Fibroblast of lung (primary cell): ENCODE data around the gene CIPC. TPM values are rescaled to one million over a fixed set of nuclear protein-coding genes. Genes with fewer than 3 reads are reported as not detected.
A peak's percentile ranks its signal among the peaks of the same experiment; 100 is the strongest.

Source experiments
- DNase-seq, 2 donors: peaks; one replicate each; pipeline versions ENCODE4 v3.0.0 to v3.0.0-alpha.2; 2010; ENCODE audit warnings: low read depth in 2 of 2
- H2AFZ ChIP-seq: 2 replicates; pipeline ENCODE4 v1.5.1; 2012; ENCODE audit warnings: low read length, control low read depth, inconsistent platforms
- H3K27ac ChIP-seq: 2 replicates; pipeline ENCODE4 v1.5.1; 2011; ENCODE audit warnings: low read length, control low read depth; ENCODE audit not compliant: insufficient read depth
- H3K27me3 ChIP-seq: 2 replicates; pipeline ENCODE4 v1.5.1; 2011; ENCODE audit warnings: mild to moderate bottlenecking, low read length; ENCODE audit not compliant: control insufficient read depth, insufficient read depth
- H3K36me3 ChIP-seq: 2 replicates; pipeline ENCODE4 v1.5.1; 2011; ENCODE audit warnings: low read length; ENCODE audit not compliant: control insufficient read depth, insufficient read depth
- H3K4me1 ChIP-seq: 2 replicates; pipeline ENCODE4 v1.5.1; 2011; ENCODE audit warnings: low read length; ENCODE audit not compliant: control insufficient read depth, insufficient read depth; ENCODE audit errors: extremely low read depth
- H3K4me2 ChIP-seq: 2 replicates; pipeline ENCODE4 v1.5.1; 2011; ENCODE audit warnings: low read length, control low read depth; ENCODE audit not compliant: insufficient read depth; ENCODE audit errors: extremely low read depth
- H3K4me3 ChIP-seq, 4 experiments: fragments of 200-600 bp in 1 of 4; sonication (generic) in 1 of 4; replicated peaks in 1 of 4; 2 replicates each; pipeline ENCODE4 v1.5.1; 2011 to 2016; ENCODE audit warnings: low read length in 4 of 4, low read depth in 3 of 4, mild to moderate bottlenecking in 3 of 4, control low read depth in 2 of 4, inconsistent platforms in 1 of 4, mixed read lengths in 1 of 4; ENCODE audit not compliant: insufficient read depth in 1 of 4; ENCODE audit errors: control extremely low read depth in 1 of 4
- H3K79me2 ChIP-seq: 2 replicates; pipeline ENCODE4 v1.5.1; 2012; ENCODE audit warnings: mild to moderate bottlenecking, low read length, inconsistent platforms; ENCODE audit not compliant: control insufficient read depth, insufficient read depth
- H3K9ac ChIP-seq: 2 replicates; pipeline ENCODE4 v1.5.1; 2011; ENCODE audit warnings: mild to moderate bottlenecking, low read length, control low read depth; ENCODE audit not compliant: insufficient read depth
- H3K9me3 ChIP-seq: 2 replicates; pipeline ENCODE4 v1.5.1; 2012; ENCODE audit warnings: low read depth, low read length; ENCODE audit not compliant: control insufficient read depth, insufficient read depth
- H4K20me1 ChIP-seq: 2 replicates; pipeline ENCODE4 v1.5.1; 2011; ENCODE audit warnings: low read length; ENCODE audit not compliant: control insufficient read depth, insufficient read depth; ENCODE audit errors: extremely low read depth
- EZH2 ChIP-seq: IDR thresholded peaks from 2 replicates; pipeline ENCODE4 v1.5.1; 2012; ENCODE audit warnings: low read length, control low read depth, mild to moderate bottlenecking; ENCODE audit errors: missing control alignments
- polyA plus RNA-seq, 2 donors: library from polyadenylated mRNA; depleted of rRNA in 1 of 2; stranded (reverse) in 1 of 2; unstranded in 1 of 2; fragments of >200 nt; gene quantifications; 2 replicates each; pipeline ENCODE4 v1.2.1, GENCODE V29; 2011 to 2012; ENCODE audit warnings: missing spikeins in 1 of 2
- total RNA-seq: library from RNA; depleted of rRNA; stranded (reverse); fragments of >200 nt; gene quantifications from 2 replicates; pipeline ENCODE4 v1.2.1, GENCODE V29; 2014
- TF ChIP-seq, protein P1 (sequence below), 2 donors: IDR thresholded peaks in 1 of 2; conservative IDR thresholded peaks in 1 of 2; 1 replicate in 1 of 2; 2 replicates in 1 of 2; pipeline ENCODE4 v1.5.1; 2011 to 2012; ENCODE audit warnings: low read length in 2 of 2, control low read depth in 1 of 2, inconsistent platforms in 1 of 2, low read depth in 1 of 2, mild to moderate bottlenecking in 1 of 2

Gene CIPC
- total and polyA plus RNA-seq, 2 donors (not counting 1 experiment from before 2014, with no cell fraction given) = 12.1 to 12.8 TPM

GRCh38 chr14:77131871-77132486, 33.9 kb downstream of the CIPC start:
- H3K4me1 ChIP-seq = no peaks in the 10 kb centered on the region
- H3K79me2 ChIP-seq = no peaks in the 10 kb centered on the region
- no peak for TF ChIP-seq EZH2
- TF ChIP-seq, protein P1, sequence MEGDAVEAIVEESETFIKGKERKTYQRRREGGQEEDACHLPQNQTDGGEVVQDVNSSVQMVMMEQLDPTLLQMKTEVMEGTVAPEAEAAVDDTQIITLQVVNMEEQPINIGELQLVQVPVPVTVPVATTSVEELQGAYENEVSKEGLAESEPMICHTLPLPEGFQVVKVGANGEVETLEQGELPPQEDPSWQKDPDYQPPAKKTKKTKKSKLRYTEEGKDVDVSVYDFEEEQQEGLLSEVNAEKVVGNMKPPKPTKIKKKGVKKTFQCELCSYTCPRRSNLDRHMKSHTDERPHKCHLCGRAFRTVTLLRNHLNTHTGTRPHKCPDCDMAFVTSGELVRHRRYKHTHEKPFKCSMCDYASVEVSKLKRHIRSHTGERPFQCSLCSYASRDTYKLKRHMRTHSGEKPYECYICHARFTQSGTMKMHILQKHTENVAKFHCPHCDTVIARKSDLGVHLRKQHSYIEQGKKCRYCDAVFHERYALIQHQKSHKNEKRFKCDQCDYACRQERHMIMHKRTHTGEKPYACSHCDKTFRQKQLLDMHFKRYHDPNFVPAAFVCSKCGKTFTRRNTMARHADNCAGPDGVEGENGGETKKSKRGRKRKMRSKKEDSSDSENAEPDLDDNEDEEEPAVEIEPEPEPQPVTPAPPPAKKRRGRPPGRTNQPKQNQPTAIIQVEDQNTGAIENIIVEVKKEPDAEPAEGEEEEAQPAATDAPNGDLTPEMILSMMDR (conservative IDR thresholded peaks at IDR 0.05 in 1 of 2, IDR thresholded peaks at IDR 0.05 in 1 of 2; ENCODE audit: low read depth in 1 of 2, low read length in 2 of 2) = no peak
- H3K9ac ChIP-seq = no peak overlapping the region
- no peak overlapping the region for H3K4me2 ChIP-seq
- peaks cover 15% of the 10 kb centered on the region for H3K27me3 ChIP-seq
- no peak overlapping the region for H3K27ac ChIP-seq
- H4K20me1 ChIP-seq = no peaks in the 10 kb centered on the region
- no peak overlapping the region for H2AFZ ChIP-seq
- no peak for DNase-seq
- H3K4me3 ChIP-seq = no peak overlapping the region
- H3K9me3 ChIP-seq = no peaks in the 10 kb centered on the region
- no peaks in the 10 kb centered on the region for H3K36me3 ChIP-seq

DNA sequence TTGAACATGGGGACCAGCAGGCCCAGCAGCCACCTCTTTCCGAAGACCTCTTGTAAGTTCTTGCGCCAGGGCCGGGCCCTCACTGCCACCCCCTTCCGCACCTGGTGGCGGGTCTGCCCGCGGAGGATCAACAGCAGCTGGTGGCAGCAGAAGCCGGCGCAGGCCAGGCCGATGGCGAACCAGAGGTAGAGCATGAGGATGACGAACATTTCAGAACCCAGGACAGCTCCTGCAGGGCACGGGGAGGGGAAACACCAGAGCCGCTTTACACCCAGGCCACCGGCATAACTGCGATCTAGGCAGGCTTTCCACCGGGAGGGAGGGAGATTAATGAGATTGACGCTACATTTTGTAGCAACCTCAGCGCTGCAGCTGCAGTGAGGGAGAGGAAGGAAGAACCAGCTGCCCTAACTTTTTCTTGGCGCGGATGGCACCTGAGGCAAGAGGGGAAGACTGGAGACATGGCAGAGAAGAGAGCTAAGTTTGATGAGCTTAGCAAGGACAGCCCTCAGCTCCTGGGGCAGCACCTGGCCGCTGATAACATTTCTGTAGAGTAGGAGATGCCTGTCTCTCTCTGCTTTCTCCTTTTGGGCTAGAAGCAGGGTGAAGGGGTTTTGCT, 35.8 kb downstream of the CIPC start:
- Histone ChIP-seq H3K9me3 (no peaks in the 10 kb centered on the region), H3K4me1 (no peaks in the 10 kb centered on the region), H4K20me1 (no peaks in the 10 kb centered on the region), H3K9ac (no peak overlapping the region), H3K79me2 (no peaks in the 10 kb centered on the region), H3K27ac (no peak overlapping the region), H3K27me3 (peaks cover 21% of the 10 kb centered on the region), H3K36me3 (no peaks in the 10 kb centered on the region), H3K4me2 (no peak overlapping the region), H3K4me3 (no peak overlapping the region), H2AFZ (no peak overlapping the region)
- peak; percentile 2 for TF ChIP-seq EZH2
- TF ChIP-seq, protein P1 (conservative IDR thresholded peaks at IDR 0.05 in 1 of 2, IDR thresholded peaks at IDR 0.05 in 1 of 2; ENCODE audit: low read depth in 1 of 2, low read length in 2 of 2) = no peak
- DNase-seq = peak; percentile 55 to 61

GRCh38 chr14:77139022-77139421, 41.0 kb downstream of the CIPC start:
- H3K27ac ChIP-seq = no peak overlapping the region
- H3K79me2 ChIP-seq = no peaks in the 10 kb centered on the region

More at GRCh38 chr14:77139022-77139421, 41.0 kb downstream of the CIPC start:
- H3K27me3 ChIP-seq = peaks cover 53% of the 10 kb centered on the region
- no peaks in the 10 kb centered on the region for H3K4me1 ChIP-seq
- H3K36me3 ChIP-seq = no peaks in the 10 kb centered on the region
- H2AFZ ChIP-seq = no peak overlapping the region
- H3K4me3 ChIP-seq = no peak overlapping the region
- TF ChIP-seq, protein P1 (conservative IDR thresholded peaks at IDR 0.05 in 1 of 2, IDR thresholded peaks at IDR 0.05 in 1 of 2; ENCODE audit: low read depth in 1 of 2, low read length in 2 of 2) = no peak
- no peak for TF ChIP-seq EZH2
- no peak for DNase-seq
- H3K4me2 ChIP-seq = no peak overlapping the region
- no peaks in the 10 kb centered on the region for H4K20me1 ChIP-seq
- H3K9ac ChIP-seq = no peak overlapping the region
- H3K9me3 ChIP-seq = no peaks in the 10 kb centered on the region
